ENCODE results near the gene B4GALNT2.
"Not testable (repeated sequence)": the region's sequence is repeated elsewhere in the genome, so short reads cannot be mapped to it uniquely, and the experiment has no call there.

B4GALNT2 gene, protein sequence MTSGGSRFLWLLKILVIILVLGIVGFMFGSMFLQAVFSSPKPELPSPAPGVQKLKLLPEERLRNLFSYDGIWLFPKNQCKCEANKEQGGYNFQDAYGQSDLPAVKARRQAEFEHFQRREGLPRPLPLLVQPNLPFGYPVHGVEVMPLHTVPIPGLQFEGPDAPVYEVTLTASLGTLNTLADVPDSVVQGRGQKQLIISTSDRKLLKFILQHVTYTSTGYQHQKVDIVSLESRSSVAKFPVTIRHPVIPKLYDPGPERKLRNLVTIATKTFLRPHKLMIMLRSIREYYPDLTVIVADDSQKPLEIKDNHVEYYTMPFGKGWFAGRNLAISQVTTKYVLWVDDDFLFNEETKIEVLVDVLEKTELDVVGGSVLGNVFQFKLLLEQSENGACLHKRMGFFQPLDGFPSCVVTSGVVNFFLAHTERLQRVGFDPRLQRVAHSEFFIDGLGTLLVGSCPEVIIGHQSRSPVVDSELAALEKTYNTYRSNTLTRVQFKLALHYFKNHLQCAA

DNA sequence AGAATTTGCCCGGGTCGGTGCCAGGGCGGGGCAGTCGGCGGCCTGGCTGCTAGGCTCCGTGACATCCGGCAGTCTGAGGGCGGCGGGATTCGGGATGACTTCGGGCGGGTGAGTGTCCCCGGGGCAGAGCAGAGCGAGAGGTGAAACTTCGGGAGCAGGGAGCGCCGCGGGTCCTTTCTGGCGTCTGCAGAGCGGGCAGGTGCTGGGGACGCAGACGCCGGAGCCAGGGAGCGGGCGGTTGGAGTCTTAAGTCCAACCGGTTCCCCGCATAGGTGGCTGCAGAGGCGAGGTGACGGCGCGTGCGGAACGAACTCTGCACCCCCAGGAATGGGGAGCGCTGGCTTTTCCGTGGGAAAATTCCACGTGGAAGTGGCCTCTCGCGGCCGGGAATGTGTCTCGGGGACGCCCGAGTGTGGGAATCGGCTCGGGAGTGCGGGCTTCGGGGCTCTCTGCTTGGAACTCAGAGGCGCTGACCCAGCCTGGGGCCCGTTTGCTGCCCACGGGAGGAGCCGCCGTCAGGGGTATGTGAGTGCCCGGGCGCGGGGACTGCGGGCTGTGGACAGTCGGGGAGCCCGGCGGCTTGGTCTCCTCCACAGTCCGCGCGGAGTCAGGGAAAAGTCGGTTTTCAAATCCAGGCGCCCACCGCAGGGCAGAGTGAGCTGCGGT is at the start of gene B4GALNT2:
TSS of gene B4GALNT2 (plus strand) at position 71 of the 666 bp plus-strand sequence. CDS start at position 95, 24 bp downstream.
- no peak for DNase-seq

DNA sequence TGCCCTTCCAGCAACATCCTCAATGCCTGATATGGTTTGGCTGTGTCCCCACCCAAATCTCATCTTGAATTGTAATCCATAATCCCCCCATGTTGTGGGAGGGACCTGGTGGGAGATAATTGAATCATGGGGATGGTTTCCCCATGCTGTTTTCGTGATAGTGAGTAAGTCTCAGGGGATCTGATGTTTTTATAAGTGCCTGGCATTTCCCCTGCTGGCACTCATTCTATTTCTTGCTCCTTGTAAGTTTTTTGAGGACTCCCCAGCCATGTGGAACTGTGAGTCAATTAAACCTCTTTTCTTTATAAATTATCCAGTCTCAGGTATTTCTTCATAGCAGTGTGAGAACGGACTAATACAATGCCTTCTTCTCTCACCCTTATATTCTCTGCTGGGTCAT is 47.5 kb upstream of the B4GALNT2 start:
- DNase-seq, result not testable (repeated sequence)

DNA sequence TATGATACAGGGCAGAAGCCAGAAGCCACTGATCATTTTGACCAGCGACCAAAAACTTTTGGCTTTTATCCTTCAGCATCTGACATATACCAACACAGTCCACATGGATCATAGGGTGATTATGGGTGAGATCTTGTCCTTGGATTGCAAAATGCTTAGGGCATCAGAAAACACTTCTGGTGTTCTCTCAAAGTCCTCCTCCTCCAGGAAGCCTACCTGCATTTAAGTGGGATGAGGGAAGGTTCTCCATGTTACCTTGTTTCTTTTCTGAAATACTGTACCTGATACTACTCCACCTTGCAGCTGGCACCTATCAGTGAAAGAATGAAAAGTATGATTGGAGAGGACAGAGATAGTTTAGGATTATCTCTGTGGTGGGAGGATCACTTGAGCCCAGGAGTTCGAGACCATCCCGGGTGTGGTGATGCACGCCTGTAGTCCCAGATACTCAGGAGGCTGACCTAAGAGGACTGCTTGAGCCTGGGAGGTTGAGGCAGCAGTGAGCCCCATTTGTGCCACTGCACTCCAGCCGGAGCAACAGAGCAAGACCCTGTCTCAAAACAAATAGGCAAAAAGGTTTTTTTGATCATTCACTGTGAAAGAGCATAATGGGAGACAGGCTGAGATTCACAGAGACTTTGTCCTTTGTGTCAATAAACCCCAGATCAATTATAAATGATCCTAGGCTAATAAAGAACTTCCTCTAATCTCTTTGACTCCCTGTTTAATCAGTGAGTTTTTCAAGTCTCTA is 46.8 kb upstream of the B4GALNT2 start:
- DNase-seq, result no peak

DNA sequence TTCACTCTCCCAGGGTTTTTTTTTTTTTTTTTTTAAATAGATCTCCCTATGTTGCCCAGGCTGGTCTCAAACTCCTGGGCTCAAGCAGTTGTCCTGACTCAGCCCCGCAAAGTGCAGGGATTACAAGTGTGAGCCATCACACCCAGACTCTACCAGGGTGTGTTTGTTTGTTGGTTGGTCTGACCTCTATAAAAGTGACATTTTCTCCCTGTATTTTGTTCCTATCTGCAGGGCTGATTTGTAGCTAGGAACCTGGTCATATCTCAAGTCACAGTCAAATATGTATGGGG is 46.3 kb upstream of the B4GALNT2 start:
- DNase-seq, result no peak

DNA sequence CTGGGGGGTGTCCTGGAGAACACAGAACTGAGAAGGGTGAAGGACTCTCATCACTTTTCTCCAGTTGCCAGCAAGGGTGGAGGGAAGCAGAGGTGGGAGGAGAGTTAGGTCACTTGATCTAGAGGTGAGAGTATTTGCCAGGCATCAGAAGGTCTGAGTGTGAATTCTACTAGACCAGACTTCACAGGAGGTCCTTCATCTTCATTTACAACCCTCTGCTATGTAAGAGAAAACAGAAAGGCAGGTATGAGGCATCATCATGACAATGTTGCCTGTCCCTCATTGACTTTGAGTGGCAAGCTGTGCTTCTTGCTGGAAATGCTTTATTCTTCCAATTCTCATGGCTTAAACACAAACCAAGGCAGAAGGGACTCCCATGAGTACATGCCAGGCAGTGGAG is 45.9 kb upstream of the B4GALNT2 start:
- DNase-seq, result no peak

DNA sequence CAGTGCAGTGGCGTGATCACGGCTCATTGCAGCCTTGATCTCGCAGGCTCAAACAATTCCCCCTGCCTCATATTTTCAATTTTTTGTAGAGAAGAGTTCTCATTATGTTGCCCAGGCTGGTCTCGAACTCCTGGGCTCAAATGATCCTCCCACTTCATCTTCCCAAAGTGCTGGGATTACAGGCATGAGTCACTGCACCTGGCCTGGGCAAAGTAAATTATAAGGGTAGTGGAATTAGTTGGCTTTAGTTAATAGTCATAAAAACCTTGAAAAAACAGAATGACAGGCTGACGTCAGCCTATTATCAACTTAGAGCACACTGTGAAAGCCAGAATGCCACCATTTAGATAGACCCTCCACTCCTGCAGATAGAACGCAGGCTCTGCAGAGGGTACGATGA is 43.5 kb upstream of the B4GALNT2 start:
- no peak for DNase-seq

DNA sequence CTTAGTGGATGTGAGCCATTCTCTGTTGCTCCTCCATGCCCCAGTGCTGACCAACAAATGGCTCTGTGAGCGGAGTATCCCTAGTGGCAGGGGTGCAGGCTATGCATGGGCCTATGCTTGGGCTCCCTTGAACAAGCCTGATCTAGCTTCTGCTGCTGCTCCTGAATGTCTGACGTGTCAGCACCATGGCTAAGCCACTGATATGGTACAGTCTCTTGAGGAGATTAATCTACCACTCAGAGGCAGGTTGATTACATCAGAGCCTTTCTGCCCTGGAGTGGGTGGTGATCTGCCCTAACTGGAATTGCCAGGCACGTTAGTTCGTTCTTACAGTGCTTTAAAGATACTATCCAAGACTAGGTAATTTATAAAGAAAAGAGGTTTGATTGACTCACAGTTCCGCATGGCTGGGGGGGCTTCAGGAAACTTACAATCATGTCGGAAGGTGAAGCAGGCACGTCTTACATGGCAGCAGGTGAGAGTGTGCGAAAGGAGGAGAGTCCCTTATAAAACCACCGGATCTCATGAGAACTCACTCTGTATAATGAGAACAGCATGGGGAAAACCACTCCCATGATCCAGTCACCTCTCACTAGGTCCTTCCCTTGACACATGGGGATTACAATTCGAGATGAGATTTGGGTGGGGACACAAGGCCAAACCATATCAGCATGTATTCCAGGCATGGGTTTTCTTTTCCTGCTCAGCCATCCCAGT is 41.5 kb upstream of the B4GALNT2 start:
- DNase-seq, result no peak

DNA sequence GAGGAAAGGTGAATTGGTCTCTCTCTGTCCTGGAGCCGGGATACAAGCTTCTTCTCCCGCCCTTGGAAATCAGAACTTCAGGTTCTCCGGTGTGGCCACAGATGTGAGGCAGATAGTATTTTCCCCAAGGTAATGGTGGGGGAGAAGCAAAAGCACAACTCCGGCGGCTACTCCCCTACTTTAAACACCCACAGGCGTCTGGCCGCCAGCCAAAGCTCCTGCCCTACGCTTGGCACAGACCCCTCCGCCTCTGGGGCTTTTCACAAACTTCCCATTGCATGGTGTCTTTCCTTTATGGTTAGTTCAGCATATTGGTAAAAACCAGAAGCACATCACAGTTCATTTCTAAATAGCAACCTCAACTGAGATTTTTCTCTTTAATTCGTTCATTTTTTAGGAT is 39.4 kb upstream of the B4GALNT2 start:
- DNase-seq, result no peak

DNA sequence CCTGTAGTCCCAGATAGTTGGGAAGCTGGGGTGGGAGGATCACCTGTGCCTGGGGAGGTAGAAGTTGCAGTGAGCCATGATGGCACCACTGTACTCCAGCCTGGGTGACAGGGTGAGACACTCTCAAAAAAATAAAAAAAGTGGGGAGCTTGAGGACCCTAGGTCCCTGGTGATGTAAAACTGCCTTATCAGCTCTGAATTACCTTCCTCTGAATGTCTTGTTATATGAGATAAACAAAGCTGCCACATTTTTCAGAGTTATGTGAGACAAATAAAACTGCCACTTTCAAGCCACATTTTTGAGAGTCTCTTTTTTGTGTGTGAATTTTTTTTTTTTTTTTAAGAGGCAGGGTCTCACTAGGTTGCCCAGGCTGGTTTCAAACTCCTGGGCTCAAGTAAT is 32.0 kb upstream of the B4GALNT2 start:
- no peak for DNase-seq

DNA sequence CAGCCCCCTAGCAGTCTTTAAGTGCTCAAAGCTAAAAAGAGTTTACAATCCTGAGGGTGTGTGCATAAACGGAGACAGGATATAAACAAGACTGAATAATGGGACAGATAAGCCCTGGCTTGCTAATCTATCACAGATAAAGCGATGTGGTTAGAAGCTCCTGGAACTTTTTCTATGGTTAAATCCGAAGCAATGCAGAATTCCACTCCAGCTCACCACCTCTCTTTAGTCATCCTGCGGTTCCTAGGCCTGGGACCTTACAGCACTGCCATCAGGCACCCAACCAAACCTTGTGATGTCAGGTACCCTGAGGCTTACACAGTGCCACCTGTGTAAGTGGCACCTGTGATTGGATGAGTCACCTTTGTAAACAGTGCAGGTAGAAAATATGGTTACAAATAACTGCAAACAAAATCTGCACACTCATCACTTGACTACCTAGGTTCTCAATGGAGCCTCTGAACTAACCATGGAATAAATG is 31.5 kb upstream of the B4GALNT2 start:
- no peak for DNase-seq

DNA sequence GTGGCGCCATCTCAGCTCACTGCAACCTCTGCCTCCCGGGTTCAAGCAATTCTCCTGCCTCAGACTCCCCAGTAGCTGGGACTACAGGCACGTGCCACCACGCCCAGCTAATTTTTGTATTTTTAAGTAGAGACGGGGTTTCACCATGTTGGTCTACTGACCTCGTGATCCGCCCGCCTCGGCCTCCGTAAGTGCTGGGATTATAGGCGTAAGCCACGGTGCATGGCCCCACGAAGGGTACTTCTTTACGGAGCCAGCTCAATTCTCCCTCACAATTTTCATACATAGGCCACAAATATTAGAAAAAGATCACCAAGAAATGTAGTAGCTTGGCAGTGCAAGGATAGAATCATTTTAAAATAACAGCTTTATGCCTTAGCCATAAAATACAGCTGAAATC is 29.2 kb upstream of the B4GALNT2 start:
- DNase-seq, result not testable (repeated sequence)

DNA sequence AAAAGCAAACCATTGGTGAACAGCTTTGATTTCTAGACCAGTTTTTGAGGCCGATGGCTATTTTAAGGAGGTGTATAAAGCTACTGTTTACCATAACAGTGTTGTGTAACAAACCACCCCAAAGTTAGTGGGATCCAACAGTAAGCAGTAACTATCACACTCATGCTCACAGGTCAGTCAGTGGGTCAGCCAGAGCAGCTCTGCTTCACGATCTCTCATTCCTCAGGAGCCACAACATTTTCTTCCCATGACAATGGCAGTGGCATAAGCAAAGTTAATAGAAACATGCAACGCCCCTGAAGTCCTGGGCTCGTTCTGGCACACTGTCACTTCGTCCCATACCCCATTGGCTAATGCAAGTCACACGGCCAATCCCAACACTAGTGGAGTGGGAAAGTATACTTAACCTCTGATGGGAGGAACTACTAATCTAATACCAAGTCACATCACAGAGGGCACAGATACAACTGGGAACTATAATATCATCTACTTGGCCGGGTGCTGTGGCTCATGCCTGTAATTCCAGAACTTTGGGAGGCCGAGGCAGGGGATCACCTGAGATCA is 28.0 kb upstream of the B4GALNT2 start:
- DNase-seq, result no peak

DNA sequence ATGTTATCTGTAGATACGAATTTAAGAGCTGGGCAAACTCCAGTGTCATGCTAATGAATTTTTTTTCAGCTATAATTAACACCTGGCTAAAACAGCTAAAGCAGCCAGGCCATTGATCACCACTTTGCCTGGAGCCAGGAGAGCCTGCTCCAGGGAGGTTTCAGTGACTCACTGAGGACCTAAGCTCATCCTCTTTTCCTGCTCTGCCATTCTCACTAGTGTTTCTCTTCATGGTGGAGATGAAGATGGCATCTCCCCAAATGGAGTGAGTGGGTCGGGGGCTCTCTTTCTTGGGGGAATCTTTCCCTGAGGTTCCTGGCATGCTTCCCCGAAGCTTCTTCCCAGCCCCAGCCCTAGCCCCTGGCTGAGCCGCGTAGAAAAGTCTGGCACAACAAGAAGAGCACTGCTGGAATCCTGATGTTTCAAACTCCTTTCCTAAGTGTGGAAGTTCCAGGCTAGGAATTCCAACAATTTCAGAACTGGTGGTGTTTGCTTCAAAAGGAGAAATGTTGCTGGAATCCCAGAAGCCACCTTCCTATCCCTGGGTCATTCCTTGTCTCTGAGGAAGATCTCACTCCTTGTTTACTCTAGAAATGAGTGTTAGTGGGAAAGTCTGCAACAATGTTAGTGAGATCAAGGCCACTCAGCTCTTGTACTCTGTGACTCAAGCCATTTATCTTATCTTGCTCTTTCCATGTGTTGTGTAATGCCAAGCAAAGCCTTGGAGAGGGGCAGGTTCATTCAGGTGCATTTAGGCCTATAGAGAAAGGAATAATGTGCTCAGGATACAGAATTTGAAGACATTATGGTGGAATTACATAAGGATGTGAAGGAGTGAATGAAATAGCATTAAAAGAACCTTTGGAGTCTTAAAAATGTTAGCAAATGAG is 26.0 kb upstream of the B4GALNT2 start:
- no peak for DNase-seq

DNA sequence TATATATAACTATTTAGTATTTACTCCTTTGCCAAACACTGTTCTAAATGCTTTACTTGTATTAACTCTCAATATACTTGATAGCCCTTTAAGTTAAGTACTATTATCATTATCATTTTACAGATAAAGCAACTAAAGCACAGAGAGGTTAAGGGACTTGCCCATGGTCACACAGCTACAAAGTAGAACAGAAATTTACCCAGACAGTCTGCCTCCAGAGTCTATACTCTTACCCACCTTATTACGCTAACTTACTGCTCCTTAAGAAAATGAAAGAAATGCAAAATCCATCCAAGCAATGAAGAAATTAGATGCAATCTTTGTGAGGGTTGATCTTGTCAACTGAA is 25.4 kb upstream of the B4GALNT2 start:
- no peak for DNase-seq

DNA sequence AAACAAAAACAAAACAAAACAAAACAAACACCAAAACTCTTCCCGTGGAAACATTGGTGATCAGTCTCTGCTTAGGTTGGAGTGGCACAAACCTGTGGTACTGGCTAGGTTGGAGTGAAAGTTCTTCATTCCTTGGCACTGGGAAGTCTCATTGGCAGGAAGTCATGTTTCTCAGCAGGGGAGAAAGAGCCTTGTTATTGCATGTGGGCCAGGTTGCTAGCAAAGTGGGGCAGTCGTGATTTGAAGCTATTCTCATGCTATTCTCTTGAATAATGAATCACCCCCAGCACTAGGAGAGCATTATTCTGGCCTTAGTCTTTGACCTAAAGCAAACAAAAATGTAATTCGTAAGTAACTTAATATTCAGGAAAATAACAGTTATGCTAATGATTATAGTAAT is 24.3 kb upstream of the B4GALNT2 start:
- no peak for DNase-seq

DNA sequence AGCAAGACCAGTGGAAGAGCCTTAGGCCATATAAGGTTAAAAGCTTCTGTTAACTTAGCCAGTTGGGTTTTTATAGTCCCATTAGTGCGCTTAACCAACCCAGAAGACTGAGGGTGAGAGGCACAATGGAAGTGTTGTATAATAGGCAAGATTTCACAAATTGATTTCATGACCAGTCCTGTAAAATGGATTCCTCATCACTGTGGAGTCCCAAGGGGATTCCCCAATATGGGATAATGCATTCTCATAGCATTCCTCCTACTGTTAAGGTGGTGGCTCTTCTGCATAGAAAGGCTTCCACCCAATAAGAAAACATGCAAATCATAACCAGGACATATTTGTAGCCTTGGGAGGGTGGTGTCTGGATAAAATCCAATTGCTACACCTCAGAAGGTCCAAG is 22.1 kb upstream of the B4GALNT2 start:
- no peak for DNase-seq

DNA sequence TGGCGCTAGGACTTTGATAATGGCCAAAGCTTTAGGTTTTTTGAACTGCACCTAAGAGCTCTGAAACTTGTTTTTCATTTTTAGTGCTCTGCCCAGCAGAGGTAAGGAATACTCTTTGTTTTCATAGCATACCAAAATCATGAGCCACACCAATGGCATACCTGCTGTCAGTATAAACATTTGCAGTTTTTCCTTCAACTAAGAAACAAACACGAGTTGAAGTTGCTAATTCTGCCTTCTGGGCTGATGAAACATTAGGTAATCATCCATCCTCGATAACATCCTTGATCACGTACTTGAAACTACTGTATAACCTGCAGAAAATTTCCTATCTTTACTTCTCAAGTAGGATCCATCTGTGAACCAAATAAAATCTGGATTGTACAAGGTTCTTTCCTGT is 20.6 kb upstream of the B4GALNT2 start:
- no peak for DNase-seq

DNA sequence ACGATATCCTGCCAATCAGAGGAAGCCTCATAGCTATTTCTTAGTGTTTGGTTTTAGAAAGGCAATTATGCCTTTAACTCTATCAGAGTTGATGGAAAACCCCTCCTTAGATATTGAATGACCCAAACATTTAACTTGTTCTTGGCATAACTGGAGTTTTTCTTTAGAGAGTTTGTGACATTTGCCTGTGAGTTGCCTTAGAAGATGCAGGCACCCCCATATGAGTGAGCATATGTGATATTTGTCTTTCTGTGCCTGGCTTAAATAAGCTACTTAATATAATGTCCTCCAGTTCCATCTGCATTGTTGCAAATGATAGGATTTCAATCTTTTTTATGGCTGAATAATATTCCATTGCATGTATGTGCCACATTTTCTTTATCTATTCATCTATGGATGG is 19.6 kb upstream of the B4GALNT2 start:
- no peak for DNase-seq

DNA sequence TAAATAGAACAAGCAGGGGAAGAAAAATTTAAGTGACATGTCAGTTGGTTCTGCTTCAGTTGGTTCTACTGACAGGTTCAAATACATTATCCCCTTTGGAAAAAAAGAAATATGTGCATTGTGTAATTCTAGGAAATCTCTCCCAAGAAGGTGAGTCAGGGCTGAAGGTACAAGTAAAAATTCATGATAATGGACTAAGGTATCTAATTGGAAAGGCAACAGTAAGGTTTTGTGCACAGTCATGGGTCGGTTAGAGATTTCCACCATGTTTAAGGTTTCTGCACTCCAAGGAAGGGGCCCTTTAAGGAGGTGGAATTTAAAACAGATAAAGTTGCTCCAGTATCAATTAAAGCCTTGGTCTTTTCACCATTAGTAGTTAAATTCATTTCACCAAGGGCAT is 17.9 kb upstream of the B4GALNT2 start:
- no peak for DNase-seq

DNA sequence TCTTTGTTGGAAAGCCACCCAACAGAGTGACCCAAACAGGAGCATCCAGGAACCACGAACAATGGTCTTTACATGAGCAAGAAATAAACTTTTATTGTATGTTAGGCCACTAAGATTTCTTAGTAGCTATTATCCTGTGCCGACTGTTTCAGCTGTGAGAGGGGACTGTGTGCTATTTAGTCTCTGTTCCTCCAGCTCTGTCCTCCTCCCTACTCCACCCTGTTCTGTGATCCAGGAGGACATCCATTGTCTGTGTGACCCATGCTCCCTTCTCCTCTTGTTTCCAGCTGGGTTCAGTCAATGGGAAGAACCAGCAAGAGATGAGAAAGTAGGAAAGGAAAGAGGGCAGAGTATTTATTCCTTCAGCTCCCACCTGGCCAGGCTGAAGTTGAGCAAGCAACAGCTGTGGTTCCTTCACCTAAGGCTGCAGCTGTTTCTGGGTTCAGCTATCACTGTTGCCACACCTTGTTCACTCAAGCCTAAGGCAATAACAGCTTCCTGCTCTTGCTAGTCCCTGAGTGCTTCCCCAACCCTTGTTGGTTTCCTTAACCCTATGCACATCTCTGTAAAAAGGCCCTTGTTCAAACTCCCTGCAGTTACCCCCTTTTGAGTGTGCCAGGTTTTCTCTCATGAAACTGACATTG is 14.9 kb upstream of the B4GALNT2 start:
- DNase-seq, result no peak

DNA sequence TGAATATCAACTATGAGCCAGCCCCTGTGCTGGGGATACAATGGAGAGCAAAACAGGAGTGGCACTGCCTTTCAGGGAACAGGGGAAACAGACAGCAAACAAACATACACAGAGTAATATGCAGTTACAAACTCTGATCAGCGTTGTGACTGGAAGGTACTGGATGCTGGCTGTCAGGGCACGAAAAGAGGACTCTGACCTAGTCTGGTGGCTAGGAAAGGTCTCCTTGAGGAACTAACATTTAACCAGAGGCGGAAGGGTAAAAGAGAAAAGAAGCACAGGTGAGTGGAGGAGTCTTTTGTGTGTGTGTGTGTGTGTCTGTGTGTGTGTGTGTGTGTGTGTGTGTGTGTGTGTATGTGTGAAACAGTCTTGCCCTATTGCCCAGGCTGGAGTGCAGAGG is 12.4 kb upstream of the B4GALNT2 start:
- no peak for DNase-seq
